22Rv1 (cell line): ENCODE measurements around the gene NDUFS8.

Experiments
- H3K27ac ChIP-seq: fragments of 450-650 bp; 2 replicates; pipeline ENCODE4 v1.5.1; 2017
- ZFX ChIP-seq: fragments of 450-650 bp; IDR thresholded peaks from 2 replicates; pipeline ENCODE4 v1.6.1; 2017; ENCODE audit warnings: antibody characterized with exemption, borderline replicate concordance
- TF ChIP-seq, protein P1 (sequence below): fragments of 450-650 bp; IDR thresholded peaks from 2 replicates; pipeline ENCODE4 v1.5.1; 2017; ENCODE audit warnings: mild to moderate bottlenecking

The NDUFS8 gene

DNA sequence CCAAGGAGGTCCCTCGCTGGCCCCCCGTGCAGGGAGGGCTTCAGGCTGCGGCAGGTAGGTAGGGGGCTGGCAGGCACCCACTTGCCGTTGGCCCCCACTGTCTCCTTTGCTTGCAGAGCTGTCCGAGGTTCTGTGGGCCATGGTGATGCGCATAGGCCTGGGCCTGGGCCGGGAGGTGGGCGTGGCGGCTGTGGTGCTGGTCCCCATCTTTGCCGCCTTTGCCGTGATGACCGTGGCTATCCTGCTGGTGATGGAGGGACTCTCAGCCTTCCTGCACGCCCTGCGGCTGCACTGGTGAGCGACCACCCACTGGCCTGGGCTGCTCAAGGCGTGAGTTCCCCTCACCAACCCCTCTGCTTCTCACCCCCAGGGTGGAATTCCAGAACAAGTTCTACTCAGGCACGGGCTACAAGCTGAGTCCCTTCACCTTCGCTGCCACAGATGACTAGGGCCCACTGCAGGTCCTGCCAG lies 19.9 kb downstream of the NDUFS8 start:
- TF ChIP-seq, protein P1, sequence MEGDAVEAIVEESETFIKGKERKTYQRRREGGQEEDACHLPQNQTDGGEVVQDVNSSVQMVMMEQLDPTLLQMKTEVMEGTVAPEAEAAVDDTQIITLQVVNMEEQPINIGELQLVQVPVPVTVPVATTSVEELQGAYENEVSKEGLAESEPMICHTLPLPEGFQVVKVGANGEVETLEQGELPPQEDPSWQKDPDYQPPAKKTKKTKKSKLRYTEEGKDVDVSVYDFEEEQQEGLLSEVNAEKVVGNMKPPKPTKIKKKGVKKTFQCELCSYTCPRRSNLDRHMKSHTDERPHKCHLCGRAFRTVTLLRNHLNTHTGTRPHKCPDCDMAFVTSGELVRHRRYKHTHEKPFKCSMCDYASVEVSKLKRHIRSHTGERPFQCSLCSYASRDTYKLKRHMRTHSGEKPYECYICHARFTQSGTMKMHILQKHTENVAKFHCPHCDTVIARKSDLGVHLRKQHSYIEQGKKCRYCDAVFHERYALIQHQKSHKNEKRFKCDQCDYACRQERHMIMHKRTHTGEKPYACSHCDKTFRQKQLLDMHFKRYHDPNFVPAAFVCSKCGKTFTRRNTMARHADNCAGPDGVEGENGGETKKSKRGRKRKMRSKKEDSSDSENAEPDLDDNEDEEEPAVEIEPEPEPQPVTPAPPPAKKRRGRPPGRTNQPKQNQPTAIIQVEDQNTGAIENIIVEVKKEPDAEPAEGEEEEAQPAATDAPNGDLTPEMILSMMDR: no peak
- TF ChIP-seq ZFX: no peak
- H3K27ac ChIP-seq: no peak overlapping the region

DNA sequence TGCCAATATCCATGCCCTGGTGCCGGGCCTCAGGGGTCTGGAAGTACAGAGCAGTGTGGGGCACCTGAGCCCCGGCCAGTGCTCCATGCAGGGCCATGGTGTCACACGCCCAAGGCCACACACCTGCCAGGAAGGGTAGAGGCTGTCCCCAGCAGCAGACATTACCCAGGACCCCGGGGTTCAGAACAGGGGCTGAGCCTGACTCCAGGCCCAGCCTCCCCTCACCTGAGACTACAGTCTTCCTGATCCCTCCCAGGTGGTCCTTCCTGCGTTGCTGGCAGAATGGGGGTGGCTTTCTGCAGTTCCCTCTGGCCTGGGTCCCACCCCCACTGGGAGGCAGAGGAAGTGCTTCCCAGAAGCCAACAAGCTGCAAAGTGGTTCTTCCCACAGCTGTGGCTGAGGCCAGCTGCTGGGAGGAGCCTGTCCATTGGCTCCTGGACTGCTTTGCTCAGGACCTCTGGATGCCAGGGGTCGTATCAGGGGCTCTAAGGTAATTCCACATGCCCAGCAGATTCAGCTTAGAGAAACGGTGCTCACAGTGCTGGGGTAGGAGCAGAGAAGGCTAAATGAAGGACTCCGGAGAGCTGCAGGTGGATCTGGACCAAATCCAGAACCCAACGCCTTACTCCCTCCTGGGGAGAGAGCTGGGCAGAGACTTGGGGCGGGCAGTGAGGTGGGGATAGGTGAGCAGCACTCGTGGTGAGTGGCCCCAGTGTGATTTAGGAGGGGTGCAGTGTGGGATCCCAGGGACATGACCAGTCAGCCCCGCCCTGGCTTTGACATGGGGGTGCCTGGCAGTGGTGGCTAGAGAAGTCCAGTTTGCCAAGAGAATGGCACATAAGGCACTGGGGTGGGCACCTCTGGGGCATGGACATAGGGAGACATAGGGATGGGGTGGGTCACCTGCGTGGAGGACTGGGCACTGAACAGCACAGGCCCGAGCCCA lies 21.0 kb downstream of the NDUFS8 start:
- TF ChIP-seq ZFX: no peak
- TF ChIP-seq, protein P1: no peak
- no peak overlapping the region for H3K27ac ChIP-seq

DNA sequence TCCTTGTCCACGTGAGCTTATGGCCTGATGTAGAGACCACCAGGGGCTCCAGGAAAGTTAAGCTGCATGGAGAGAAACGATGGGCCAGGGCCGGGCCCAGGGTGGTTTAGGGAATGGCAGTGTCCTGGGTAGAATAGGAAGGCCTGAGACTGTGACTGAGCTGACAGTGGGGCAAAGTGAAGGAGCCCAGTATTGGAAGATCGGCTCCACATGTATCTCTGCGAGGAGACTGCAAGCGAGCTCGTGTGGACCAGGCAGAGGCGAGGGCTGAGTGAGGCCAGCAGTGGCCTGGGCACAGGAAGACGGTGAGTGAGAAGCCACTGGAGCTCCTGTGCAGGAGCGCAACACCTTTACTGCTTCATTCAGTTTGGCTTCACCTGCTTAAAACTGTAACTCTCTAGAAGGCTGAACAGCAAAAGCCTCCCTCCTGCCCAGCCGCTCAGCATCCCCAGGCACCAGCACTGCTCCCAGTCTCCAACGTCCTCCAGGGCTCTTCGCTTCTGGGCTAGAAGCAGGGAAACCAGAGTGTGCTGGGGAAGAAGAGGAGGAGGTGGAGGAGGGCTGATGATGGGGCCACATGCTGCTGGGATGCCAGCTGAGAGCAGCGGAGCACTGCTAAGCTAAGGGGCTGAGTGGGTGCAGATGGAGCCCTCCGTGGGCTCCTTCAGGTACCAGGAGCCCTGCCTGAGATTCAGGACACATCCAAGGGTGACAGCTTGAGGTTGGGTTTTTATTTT lies 21.8 kb downstream of the NDUFS8 start:
- no peak overlapping the region for H3K27ac ChIP-seq
- TF ChIP-seq ZFX: no peak
- TF ChIP-seq, protein P1: no peak

DNA sequence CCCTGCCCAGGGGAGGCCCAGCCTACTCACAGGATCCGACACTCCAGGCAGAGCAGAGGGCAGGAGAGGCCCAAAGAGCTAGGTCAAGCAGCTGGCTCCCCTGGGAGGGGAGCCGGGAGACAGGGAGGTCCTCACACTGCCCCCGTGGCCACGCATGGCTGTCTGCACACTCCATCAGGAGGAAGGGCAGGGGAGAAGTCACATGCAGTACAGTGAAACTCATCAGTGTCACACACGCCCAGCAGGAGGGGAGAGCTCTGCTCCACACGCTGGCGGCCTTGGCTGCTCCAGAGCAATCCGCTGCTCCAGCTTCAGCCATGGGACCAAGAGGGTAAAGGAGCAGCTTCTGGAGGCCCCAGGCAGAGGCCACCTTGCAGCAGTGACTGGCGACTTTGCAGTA lies 22.6 kb downstream of the NDUFS8 start:
- no peak for TF ChIP-seq ZFX
- TF ChIP-seq, protein P1: no peak
- no peak overlapping the region for H3K27ac ChIP-seq

DNA sequence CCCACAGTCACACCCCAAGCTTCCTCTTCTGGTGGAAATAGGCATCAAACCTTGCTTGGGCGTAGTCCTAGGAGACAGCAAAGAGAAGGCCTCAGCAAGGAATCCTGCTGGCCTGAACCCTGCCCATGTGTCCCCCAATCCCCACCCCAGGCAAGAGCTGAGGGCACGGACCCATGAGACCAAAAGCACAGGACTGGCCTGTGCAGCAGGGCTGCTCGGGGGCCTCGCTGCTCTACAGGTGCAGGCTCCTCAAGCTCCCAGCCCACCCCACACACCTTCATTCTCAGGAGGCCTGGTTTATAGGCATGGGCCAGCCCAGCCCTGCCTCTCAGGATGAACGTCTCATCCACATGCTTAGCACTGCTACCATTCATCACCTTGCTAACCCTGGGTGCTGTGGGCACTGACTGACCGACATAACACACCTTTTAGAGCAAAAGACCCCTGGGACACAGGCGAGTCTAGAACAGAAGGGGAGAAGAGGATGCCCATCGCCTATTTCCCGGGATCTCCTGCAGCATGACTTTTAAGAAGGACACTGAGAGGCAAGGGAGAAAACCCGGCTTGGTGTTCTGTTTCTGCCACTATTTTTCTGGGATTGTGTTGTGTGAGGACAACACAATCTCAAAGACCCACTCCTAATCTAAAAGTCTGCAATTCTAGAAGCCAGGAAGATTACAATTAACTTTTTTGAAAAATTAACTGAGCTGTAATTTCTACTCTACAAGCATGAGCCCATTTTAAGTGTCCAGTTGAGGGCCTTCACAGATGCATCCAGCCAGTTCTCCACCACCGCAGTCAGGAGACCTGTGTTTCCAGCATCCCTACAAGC lies 23.7 kb downstream of the NDUFS8 start:
- H3K27ac ChIP-seq: no peak overlapping the region
- TF ChIP-seq, protein P1: no peak
- no peak for TF ChIP-seq ZFX

DNA sequence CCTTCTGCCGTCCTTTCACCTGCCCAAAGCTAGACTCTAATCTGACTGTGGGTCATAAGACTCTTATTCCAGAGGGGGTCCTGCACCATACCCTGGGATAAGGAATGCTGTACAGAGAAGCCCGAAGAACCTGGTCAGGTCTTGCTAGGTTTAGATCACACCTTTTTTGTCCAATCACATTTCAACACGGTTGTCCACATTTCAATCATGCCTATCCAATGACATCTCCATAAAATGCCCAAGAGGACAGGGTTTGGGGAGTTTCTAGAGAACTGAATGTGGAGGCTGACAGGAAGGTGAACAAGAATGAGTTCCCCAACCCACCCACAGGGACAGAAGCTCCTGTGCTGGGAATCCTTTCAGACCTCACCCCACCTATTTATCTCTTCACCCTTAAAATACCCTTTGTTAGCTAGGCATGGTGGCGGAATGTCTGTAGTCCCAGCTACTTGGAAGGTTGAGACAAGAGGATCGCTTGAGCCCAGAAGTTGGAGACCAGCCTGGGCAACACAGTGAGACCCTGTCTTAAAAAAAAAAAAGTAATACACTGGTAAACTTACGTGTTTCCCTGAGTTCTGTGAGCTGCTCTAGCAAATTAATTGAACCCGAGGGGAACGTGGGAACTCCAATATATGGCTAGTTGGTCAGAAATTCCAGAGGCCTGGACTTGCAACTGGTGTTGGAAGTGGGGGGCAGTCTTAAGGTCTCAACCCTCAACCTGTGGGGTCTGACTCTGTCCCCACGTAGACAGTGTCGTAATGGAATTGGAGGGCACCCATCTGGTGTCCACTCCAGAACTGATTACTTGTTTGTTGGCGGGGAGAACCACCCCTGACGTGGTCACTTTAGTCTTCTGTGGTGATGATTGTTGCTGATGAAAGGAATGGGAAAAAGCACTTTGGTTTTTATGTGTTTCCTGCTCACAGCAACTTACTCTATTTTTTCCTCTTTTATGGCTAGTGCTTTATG lies 26.1 kb downstream of the NDUFS8 start:
- no peak overlapping the region for H3K27ac ChIP-seq
- TF ChIP-seq ZFX: no peak
- TF ChIP-seq, protein P1: no peak
